ENCODE data around the gene UQCC5.

GRCh38 chr3:52520716-52521487 is 15.5 kb upstream of the UQCC5 start:
- TF ChIP-seq EZH2 (IDR thresholded peaks at IDR 0.05; ENCODE audit: borderline replicate concordance, low read depth, low read length, poor library complexity, severe bottlenecking) (no peak), CTCF (conservative IDR thresholded peaks at IDR 0.05; ENCODE audit: low read depth, low read length) (no peak)

Measured in A673 (cell line).